Erythroblast (primary cell): Measurements from ENCODE around the gene CCDC154.

Experiments used
- GATA1 ChIP-seq: IDR thresholded peaks from 2 replicates; pipeline ENCODE4 v1.6.1; 2011; ENCODE audit warnings: low read depth, mild to moderate bottlenecking, control low read depth, low read length, moderate library complexity
- POLR2A ChIP-seq: IDR thresholded peaks from 2 replicates; pipeline ENCODE4 v1.6.1; 2011; ENCODE audit warnings: mild to moderate bottlenecking, low read length

DNA sequence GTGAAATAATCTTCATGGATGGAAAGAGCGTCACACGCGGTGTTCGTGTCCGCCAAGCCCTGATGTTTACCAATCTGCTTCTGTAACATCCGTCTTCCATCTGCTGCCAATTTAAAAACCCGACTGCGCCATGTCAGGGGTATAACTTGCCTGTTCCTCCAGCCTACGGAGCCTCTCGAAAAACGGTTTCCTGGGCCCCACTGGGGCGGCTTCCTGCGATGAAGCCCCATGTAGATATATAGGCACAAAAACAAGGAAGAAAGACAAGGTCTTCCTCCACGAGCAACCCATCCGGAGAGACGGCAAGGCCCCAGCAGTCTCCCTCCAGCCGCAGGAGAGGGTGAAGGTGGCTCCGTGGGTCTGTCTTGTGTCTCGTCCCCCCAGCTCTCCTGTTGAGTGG, 44.3 kb upstream of the CCDC154 start, which contains the start of gene PTX4:
- TF ChIP-seq POLR2A: no peak
- no peak for TF ChIP-seq GATA1
